A549 (cell line): ENCODE results near the gene KRT6C. TPM values are rescaled to one million over a fixed set of nuclear protein-coding genes. Genes with fewer than 3 reads are reported as not detected.

Source experiments
- ATAC-seq, 2 experiments: fragments of 200-7000 bp in 1 of 2; fragments of >200 bp in 1 of 2; cut with Nextera tagmentation in 1 of 2; cut with Tn5 transposase in 1 of 2; 3 replicates each; pipeline versions ENCODE4 v1.8.0 to v1.9.1; 2018 to 2020; ENCODE audit warnings: mild to moderate bottlenecking in 1 of 2, moderate library complexity in 1 of 2
- CTCF ChIA-PET: fragments of 300-600 bp; sonication (Branson Sonifier 250); formaldehyde crosslinking; extraction: SDS; loops from one replicate; lab custom pipeline; 2021; ENCODE audit warnings: antibody characterized with exemption, inconsistent platforms; lab: Yijun Ruan, JAX
- POLR2A ChIA-PET: fragments of 350-600 bp; formaldehyde crosslinking; extraction: SDS; loops from one replicate; lab custom pipeline; 2021; ENCODE audit warnings: antibody characterized with exemption, inconsistent platforms; lab: Yijun Ruan, JAX
- DNase-seq, 2 experiments: peaks; one replicate each; pipeline versions ENCODE4 v3.0.0 to v3.0.0-alpha.2; 2011 to 2016; ENCODE audit warnings: low read depth in 1 of 2, low spot score in 1 of 2
- FAIRE-seq: peaks from 2 replicates; lab custom pipeline; 2011; peaks lifted over from hg19 to GRCh38; lab: Jason Lieb, UNC
- H3K27ac ChIP-seq, 2 experiments: fragments of >200 bp; sonication (Bioruptor Twin); formaldehyde crosslinking; 3 replicates each; pipeline ENCODE4 v1.5.1; 2016 to 2017
- H3K4me1 ChIP-seq: fragments of >200 bp; sonication (Bioruptor Twin); formaldehyde crosslinking; 3 replicates; pipeline ENCODE4 v1.6.1; 2016
- H3K4me2 ChIP-seq: fragments of >200 bp; sonication (Bioruptor Twin); formaldehyde crosslinking; 3 replicates; pipeline ENCODE4 v1.6.1; 2016
- H3K4me3 ChIP-seq: fragments of >200 bp; sonication (Bioruptor Twin); formaldehyde crosslinking; 3 replicates; pipeline ENCODE4 v1.5.1; 2016
- H3K9me3 ChIP-seq: fragments of >200 bp; sonication (Bioruptor Twin); formaldehyde crosslinking; 3 replicates; pipeline ENCODE4 v1.6.1; 2016
- BHLHE40 ChIP-seq: IDR thresholded peaks from 2 replicates; pipeline ENCODE4 v1.6.1; 2012; ENCODE audit warnings: low read depth, low read length, inconsistent platforms
- CBX8 ChIP-seq: fragments of 200-600 bp; sonication (generic); IDR thresholded peaks from 2 replicates; pipeline ENCODE4 v1.6.1; 2016
- CEBPB ChIP-seq, 2 experiments: fragments of >200 bp in 1 of 2; sonication (Bioruptor Twin) in 1 of 2; formaldehyde crosslinking in 1 of 2; IDR thresholded peaks; 2 replicates each; pipeline ENCODE4 v1.6.1; 2012 to 2016
- CHD4 ChIP-seq: fragments of 200-600 bp; sonication (generic); IDR thresholded peaks from 2 replicates; pipeline ENCODE4 v1.6.1; 2016; ENCODE audit warnings: antibody characterized with exemption, mild to moderate bottlenecking, borderline replicate concordance
- HDAC2 ChIP-seq: fragments of 200-600 bp; sonication (generic); IDR thresholded peaks from 2 replicates; pipeline ENCODE4 v1.6.1; 2016
- HEYL ChIP-seq: fragments of 250-450 bp; sonication (Bioruptor Pico); IDR thresholded peaks from 2 replicates; pipeline ENCODE4 v1.8.0; 2021; ENCODE audit warnings: mild to moderate bottlenecking, moderate library complexity
- HMGXB4 ChIP-seq: fragments of 250-450 bp; sonication (Bioruptor Pico); IDR thresholded peaks from 2 replicates; pipeline ENCODE4 v1.5.0; 2021; ENCODE audit warnings: mild to moderate bottlenecking, moderate library complexity, borderline replicate concordance
- KDM1A ChIP-seq: fragments of 200-600 bp; sonication (generic); IDR thresholded peaks from 2 replicates; pipeline ENCODE4 v1.6.1; 2016; ENCODE audit warnings: low read depth, mild to moderate bottlenecking
- MYC ChIP-seq: IDR thresholded peaks from 2 replicates; pipeline ENCODE4 v1.6.1; 2012; ENCODE audit warnings: mild to moderate bottlenecking, inconsistent platforms, low read length, improper control_type of control experiment, borderline replicate concordance
- NPAS2 ChIP-seq: fragments of 250-450 bp; sonication (Bioruptor Pico); IDR thresholded peaks from 2 replicates; pipeline ENCODE4 v1.8.0; 2022; ENCODE audit warnings: mild to moderate bottlenecking, moderate library complexity, borderline replicate concordance
- PBX3 ChIP-seq: IDR thresholded peaks from 2 replicates; pipeline ENCODE4 v1.6.1; 2012
- RCOR1 ChIP-seq: fragments of 150-350 bp; IDR thresholded peaks from 2 replicates; pipeline ENCODE4 v1.6.1; 2014; ENCODE audit warnings: antibody characterized with exemption, low read length, low read depth
- RFX5 ChIP-seq: fragments of 450-650 bp; IDR thresholded peaks from 2 replicates; pipeline ENCODE4 v1.7.1; 2014; ENCODE audit warnings: antibody characterized with exemption, mild to moderate bottlenecking, moderate library complexity
- ZNF302 ChIP-seq: fragments of 250-450 bp; sonication (Bioruptor Pico); IDR thresholded peaks from 2 replicates; pipeline ENCODE4 v1.9.0; 2021; ENCODE audit warnings: inconsistent platforms, mild to moderate bottlenecking, moderate library complexity
- WGBS: methylation state at CpG from one replicate; pipeline ENCODE4 v1.1.6; 2017; ENCODE audit errors: missing lambda C conversion rate; 5-methylcytosine and 5-hydroxymethylcytosine counted together
- polyA plus RNA-seq, 4 experiments: library from polyadenylated mRNA; depleted of rRNA in 3 of 4; stranded (reverse); fragments of >200 nt; fragmentation: RNase III in 1 of 4; extraction: RNeasy Plus Mini Kit Qiagen cat#74134 plus additional on column Dnase treatment in 1 of 4; gene quantifications; 2 replicates in 3 of 4; 3 replicates in 1 of 4; pipeline ENCODE4 v1.2.3, GENCODE V29; 2011 to 2017

KRT6C gene
- polyA plus RNA-seq, 2 of the 4 experiments (the other 2 are of a cell fraction), result not detected

GRCh38 chr12:52435659-52435999, 38.0 kb downstream of the KRT6C start:
- Histone ChIP-seq H3K4me1 (no peaks in the 10 kb centered on the region), H3K27ac (no peak overlapping the region), H3K4me2 (no peak overlapping the region), H3K9me3 (no peaks in the 10 kb centered on the region), H3K4me3 (no peak overlapping the region)
- FAIRE-seq, result no peak
- CTCF ChIA-PET, result interaction anchor here (0.6 to 1.3 kb wide), 7 partner anchors 14 to 575 kb away, joined by 3 to 4 read pairs (median 3); no protein-coding TSS in a partner anchor
- 86% methylated on average over 6 of the region's 6 CpGs for WGBS
- POLR2A ChIA-PET, result no interaction called here
- TF ChIP-seq RCOR1, result no peak
- TF ChIP-seq HMGXB4, result no peak
- no peak for TF ChIP-seq HDAC2
- no peak for TF ChIP-seq KDM1A
- no peak for TF ChIP-seq HEYL
- no peak for TF ChIP-seq NPAS2
- TF ChIP-seq MYC, result no peak
- no peak for TF ChIP-seq BHLHE40
- no peak for TF ChIP-seq RFX5
- no peak for TF ChIP-seq ZNF302 (CRISPR knock-in tag)
- TF ChIP-seq PBX3, result no peak
- no peak for TF ChIP-seq CBX8
- no peak for ATAC-seq
- DNase-seq, result no peak

- ChIA-PET CTCF (interaction anchor here (0.9 to 1.1 kb wide), 5 partner anchors 13 to 432 kb away, joined by 3 to 4 read pairs (median 3); no protein-coding TSS in a partner anchor), POLR2A (no interaction called here)
- FAIRE-seq (peak; percentile 39), DNase-seq (no peak), ATAC-seq (no peak)
- TF ChIP-seq CEBPB (IDR thresholded peaks at IDR 0.05), result 0 out of 4 replicates have a peak, but pooled peaks of 1 of the 2 experiments have one; percentile 15
- TF ChIP-seq PBX3, result no peak
- no peak overlapping the region for H3K4me2 ChIP-seq
- 82% methylated on average over 6 of the region's 6 CpGs for WGBS
- no peak overlapping the region for H3K27ac ChIP-seq
- H3K4me3 ChIP-seq, result no peak overlapping the region
- H3K9me3 ChIP-seq, result no peaks in the 10 kb centered on the region
- no peaks in the 10 kb centered on the region for H3K4me1 ChIP-seq
Observed at GRCh38 chr12:52434760-52435530, 38.7 kb downstream of the KRT6C start.

GRCh38 chr12:52434081-52434733, 39.4 kb downstream of the KRT6C start, which contains the start of gene KRT75:
TSS of gene KRT75 (minus strand) at chr12:52434371. CDS start at chr12:52434304, 67 bp downstream.
- ATAC-seq (no peak), FAIRE-seq (no peak), DNase-seq (no peak)
- Histone ChIP-seq H3K9me3 (no peaks in the 10 kb centered on the region), H3K27ac (no peak within 1 kb of the TSS), H3K4me1 (no peaks in the 10 kb centered on the region), H3K4me3 (no peak within 1 kb of the TSS), H3K4me2 (no peak within 1 kb of the TSS)
- 75% methylated on average over 18 of the region's 20 CpGs for WGBS
- TF ChIP-seq KDM1A, result no peak
- TF ChIP-seq CHD4, result no peak
- CTCF ChIA-PET, result interaction anchor here (1.2 to 2.2 kb wide), 2 partner anchors 19 to 61 kb away, joined by 3 to 7 read pairs; no protein-coding TSS in a partner anchor
- POLR2A ChIA-PET, result no interaction called here
